ENCODE data around the gene CHEK2. TPM values are rescaled to one million over a fixed set of nuclear protein-coding genes. Genes with fewer than 3 reads are reported as not detected.

The CHEK2 gene
- 54.4 and 61.1 TPM in 2 replicates for total RNA-seq (2021)
- long read RNA-seq, transcript CHEK2-202 (14 exons, 1,771 nt): minor isoform, 28 of 434 reads
- long read RNA-seq, transcript CHEK2-208 (15 exons, 1,844 nt): major isoform, 270 of 434 reads
- long read RNA-seq, transcript CHEK2-204 (16 exons, 1,971 nt): minor isoform, 14 of 434 reads
- long read RNA-seq, partial matches to known transcripts: 29 of 434 reads
- long read RNA-seq, other reads (novel, unspliced or antisense): 88 of 434 reads

DNA sequence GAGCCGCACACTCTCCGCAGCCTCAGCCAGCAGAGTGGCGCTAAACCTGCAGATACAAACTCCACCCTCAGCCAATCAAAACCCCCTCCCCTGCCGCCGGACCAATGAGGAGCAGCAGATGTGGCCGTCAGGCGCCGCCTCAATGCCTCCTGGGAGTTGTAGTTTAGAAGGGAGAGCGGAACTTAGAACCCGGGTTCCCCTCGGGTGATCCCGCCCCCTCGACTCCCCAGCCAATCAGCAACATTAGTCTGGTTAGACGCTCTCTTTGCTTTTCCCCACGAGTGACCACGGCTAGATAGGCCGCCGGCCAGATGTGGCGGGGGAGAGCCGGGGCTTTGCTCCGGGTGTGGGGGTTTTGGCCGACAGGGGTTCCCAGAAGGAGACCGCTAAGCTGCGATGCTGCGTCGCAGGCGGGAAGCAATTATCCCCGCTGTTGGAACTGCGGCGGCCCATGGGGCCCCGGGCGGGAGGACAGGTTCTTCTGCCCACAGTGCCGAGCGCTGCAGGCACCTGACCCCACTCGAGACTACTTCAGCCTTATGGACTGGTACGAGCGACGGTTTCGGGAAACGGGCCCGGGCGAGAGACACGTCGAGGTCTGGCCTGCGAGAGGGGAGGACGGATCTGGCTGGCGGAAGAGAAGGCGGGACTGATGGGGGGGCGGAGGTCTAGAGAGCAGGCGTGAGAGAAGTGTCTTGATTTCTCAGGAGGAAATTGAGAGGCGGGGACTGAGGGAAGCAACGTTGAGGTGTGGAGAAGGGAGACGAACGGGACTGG lies at the start of gene CHEK2, which contains the start of gene HSCB:
CHEK2 (minus strand) TSS at position 36 of the 777 bp plus-strand sequence. CDS start 7,099 bp downstream, outside the sequence.
HSCB (plus strand) TSS at position 255 of the 777 bp plus-strand sequence; CDS start at position 312, 57 bp downstream.
- H4K8ac ChIP-seq (replicated peaks; ENCODE audit: insufficient read length, low read depth, low read length): no peak within 1 kb of the TSS
- H3K14ac ChIP-seq (ENCODE audit: insufficient read depth, low read length): no peak within 1 kb of the TSS; the same call in 1 of the 2 replicates
- H2BK5ac ChIP-seq (ENCODE audit: insufficient read length, low read length): no peak within 1 kb of the TSS
- H3K23me2 ChIP-seq (ENCODE audit: insufficient read length, low read depth, low read length, poor library complexity, severe bottlenecking): peaks cover 12% of the 10 kb centered on the region
- H3K23ac ChIP-seq (ENCODE audit: insufficient read length, low read depth, low read length): no peak within 1 kb of the TSS
- peaks cover 5% of the 10 kb centered on the region; the same call in 1 of the 2 replicates for H3K4me1 ChIP-seq (ENCODE audit: insufficient read depth, low read length)
- no peak within 1 kb of the TSS for H3K4ac ChIP-seq (ENCODE audit: low read depth, low read length)
- peak within 1 kb of the TSS; percentile 91 to 97 (median 94) for H3K27ac Mint-ChIP-seq
- no peaks in the 10 kb centered on the region for H3K9me3 ChIP-seq (ENCODE audit: control insufficient read depth, low read depth, low read length)
- no peak within 1 kb of the TSS for H2BK120ac ChIP-seq (ENCODE audit: low read depth, low read length, poor library complexity, severe bottlenecking)
- H3K27me3 Mint-ChIP-seq (ENCODE audit: low read depth): no peaks in the 10 kb centered on the region
- H2BK20ac ChIP-seq (ENCODE audit: low read depth, low read length, poor library complexity, severe bottlenecking): no peak within 1 kb of the TSS
- H3K4me1 Mint-ChIP-seq: peaks cover 25 to 33% of the 10 kb centered on the region in 2 experiments
- peak within 1 kb of the TSS; percentile 79 to 91 for H3K4me3 Mint-ChIP-seq
- H2BK15ac ChIP-seq (ENCODE audit: low read depth, low read length): no peak within 1 kb of the TSS
- no peak within 1 kb of the TSS for H4K5ac ChIP-seq (ENCODE audit: insufficient read length, low read depth, low read length)
- DNase-seq: peak; percentile 100
- peak within 1 kb of the TSS; percentile 85 for H3K18ac ChIP-seq (ENCODE audit: insufficient read length, low read depth, low read length)
- peak within 1 kb of the TSS; percentile 88 for H3K4me2 ChIP-seq (ENCODE audit: insufficient read depth, insufficient read length, low read length)
- peak within 1 kb of the TSS; percentile 68 for H3K27ac ChIP-seq (ENCODE audit: insufficient read length, low read depth, low read length)
- no peaks in the 10 kb centered on the region for H3K79me1 ChIP-seq (ENCODE audit: insufficient read depth, low read depth, low read length, poor library complexity, severe bottlenecking)
- H2BK12ac ChIP-seq (ENCODE audit: insufficient read length, low read depth, low read length): no peak within 1 kb of the TSS
- no peaks in the 10 kb centered on the region for H3K9me3 Mint-ChIP-seq
- no CpG with 5 or more reads among the region's 54 CpGs for WGBS (ENCODE audit: extremely low coverage, insufficient read length, low lambda C conversion rate)
- H3K79me2 ChIP-seq (ENCODE audit: insufficient read depth, low read length): peaks cover 11% of the 10 kb centered on the region; the same call in 1 of the 2 replicates
- H3T11ph ChIP-seq (ENCODE audit: low read length): no peak within 1 kb of the TSS
- H3K36me3 Mint-ChIP-seq (ENCODE audit: insufficient read depth in 1 of 3, low read depth in 3 of 3): peaks cover 33 to 42% (median 40%) of the 10 kb centered on the region in 3 experiments; a peak in 6 of 7 replicates
- TF ChIP-seq, protein P1, sequence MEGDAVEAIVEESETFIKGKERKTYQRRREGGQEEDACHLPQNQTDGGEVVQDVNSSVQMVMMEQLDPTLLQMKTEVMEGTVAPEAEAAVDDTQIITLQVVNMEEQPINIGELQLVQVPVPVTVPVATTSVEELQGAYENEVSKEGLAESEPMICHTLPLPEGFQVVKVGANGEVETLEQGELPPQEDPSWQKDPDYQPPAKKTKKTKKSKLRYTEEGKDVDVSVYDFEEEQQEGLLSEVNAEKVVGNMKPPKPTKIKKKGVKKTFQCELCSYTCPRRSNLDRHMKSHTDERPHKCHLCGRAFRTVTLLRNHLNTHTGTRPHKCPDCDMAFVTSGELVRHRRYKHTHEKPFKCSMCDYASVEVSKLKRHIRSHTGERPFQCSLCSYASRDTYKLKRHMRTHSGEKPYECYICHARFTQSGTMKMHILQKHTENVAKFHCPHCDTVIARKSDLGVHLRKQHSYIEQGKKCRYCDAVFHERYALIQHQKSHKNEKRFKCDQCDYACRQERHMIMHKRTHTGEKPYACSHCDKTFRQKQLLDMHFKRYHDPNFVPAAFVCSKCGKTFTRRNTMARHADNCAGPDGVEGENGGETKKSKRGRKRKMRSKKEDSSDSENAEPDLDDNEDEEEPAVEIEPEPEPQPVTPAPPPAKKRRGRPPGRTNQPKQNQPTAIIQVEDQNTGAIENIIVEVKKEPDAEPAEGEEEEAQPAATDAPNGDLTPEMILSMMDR (conservative IDR thresholded peaks at IDR 0.05): no peak; the same call in 2 of the 3 replicates
- no peaks in the 10 kb centered on the region for H4K20me1 ChIP-seq (ENCODE audit: control insufficient read depth, insufficient read depth, insufficient read length)
- H2AK5ac ChIP-seq (ENCODE audit: insufficient read length, low read length): no peak within 1 kb of the TSS
- H3K56ac ChIP-seq (ENCODE audit: insufficient read length, low read depth, low read length): no peak within 1 kb of the TSS
- H2AFZ ChIP-seq (ENCODE audit: low read length): no peak within 1 kb of the TSS
- H4K91ac ChIP-seq (ENCODE audit: insufficient read length, low read depth, low read length): no peak within 1 kb of the TSS
- no peaks in the 10 kb centered on the region for H3K27me3 ChIP-seq (ENCODE audit: insufficient read depth, low read length)
- H3K9ac ChIP-seq (ENCODE audit: extremely low read depth, insufficient read length, low read length): peak within 1 kb of the TSS; percentile 90

All from H9 (cell line).